WI38 (cell line): ENCODE results near the gene MIS12.

Experiments
- H3K4me3 ChIP-seq: 2 replicates; pipeline ENCODE4 v1.5.1; 2011; ENCODE audit warnings: low read depth, mild to moderate bottlenecking, control low read depth, low read length
- TF ChIP-seq, protein P1 (sequence below): IDR thresholded peaks from 2 replicates; pipeline ENCODE4 v1.5.1; 2012; ENCODE audit warnings: low read depth, mild to moderate bottlenecking, control low read depth, low read length

The MIS12 gene

GRCh38 chr17:5535436-5535835, 49.1 kb downstream of the MIS12 start:
- TF ChIP-seq, protein P1, sequence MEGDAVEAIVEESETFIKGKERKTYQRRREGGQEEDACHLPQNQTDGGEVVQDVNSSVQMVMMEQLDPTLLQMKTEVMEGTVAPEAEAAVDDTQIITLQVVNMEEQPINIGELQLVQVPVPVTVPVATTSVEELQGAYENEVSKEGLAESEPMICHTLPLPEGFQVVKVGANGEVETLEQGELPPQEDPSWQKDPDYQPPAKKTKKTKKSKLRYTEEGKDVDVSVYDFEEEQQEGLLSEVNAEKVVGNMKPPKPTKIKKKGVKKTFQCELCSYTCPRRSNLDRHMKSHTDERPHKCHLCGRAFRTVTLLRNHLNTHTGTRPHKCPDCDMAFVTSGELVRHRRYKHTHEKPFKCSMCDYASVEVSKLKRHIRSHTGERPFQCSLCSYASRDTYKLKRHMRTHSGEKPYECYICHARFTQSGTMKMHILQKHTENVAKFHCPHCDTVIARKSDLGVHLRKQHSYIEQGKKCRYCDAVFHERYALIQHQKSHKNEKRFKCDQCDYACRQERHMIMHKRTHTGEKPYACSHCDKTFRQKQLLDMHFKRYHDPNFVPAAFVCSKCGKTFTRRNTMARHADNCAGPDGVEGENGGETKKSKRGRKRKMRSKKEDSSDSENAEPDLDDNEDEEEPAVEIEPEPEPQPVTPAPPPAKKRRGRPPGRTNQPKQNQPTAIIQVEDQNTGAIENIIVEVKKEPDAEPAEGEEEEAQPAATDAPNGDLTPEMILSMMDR, result no peak
- no peak overlapping the region for H3K4me3 ChIP-seq

- no peak overlapping the region for H3K4me3 ChIP-seq
- TF ChIP-seq, protein P1, result no peak
These were observed 50.7 kb downstream of the MIS12 start for GRCh38 chr17:5536866-5537650.

GRCh38 chr17:5539286-5539685, 52.9 kb downstream of the MIS12 start:
- no peak overlapping the region for H3K4me3 ChIP-seq
- TF ChIP-seq, protein P1, result no peak

DNA sequence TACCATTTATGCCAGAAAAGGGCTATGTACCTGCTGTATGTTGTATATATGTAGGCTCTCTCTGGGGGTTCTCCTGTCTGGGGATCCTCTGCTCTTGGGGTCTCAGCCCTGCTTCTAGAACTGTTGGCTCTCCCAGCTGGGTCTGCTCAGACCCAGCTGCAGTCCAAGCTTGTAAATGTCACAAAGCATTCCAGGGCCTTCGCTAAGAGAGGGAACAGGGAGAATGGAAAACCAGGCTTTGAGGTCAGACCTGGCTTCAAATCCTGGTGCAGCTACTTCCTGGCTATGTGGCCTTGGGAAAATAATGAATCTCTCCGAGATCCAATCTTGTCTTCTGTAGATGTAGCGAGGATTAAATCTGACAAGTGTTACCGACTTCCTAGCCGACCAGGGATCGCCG, 54.0 kb downstream of the MIS12 start:
- TF ChIP-seq, protein P1, result no peak
- no peak overlapping the region for H3K4me3 ChIP-seq
